NCI-H748 (cell line): ENCODE data around the gene SGTA.

Experiments used
- DNase-seq: peaks from one replicate; lab custom pipeline; 2025; ENCODE audit not compliant: unreplicated experiment; lab: John Stamatoyannopoulos, UW

Gene SGTA

GRCh38 chr19:2728783-2729387 is 54.2 kb downstream of the SGTA start:
- DNase-seq, result no peak

DNA sequence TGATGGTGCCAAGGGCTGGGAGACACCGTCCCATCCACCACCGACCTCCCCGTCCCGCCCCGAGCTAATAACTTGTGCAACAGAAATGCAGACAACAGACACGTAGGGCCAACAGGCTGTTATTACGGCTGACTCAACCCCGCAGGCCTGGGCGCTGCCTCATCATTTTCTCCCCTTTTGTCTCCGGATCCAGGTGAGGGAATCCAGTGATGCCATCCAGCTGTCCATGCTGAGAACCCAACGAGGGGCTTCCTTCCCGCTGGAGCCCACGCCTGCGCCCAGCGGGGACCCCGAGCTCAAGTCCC is 55.5 kb downstream of the SGTA start:
- no peak for DNase-seq

GRCh38 chr19:2726904-2727639 is 56.0 kb downstream of the SGTA start:
- peak; percentile 17 for DNase-seq

DNA sequence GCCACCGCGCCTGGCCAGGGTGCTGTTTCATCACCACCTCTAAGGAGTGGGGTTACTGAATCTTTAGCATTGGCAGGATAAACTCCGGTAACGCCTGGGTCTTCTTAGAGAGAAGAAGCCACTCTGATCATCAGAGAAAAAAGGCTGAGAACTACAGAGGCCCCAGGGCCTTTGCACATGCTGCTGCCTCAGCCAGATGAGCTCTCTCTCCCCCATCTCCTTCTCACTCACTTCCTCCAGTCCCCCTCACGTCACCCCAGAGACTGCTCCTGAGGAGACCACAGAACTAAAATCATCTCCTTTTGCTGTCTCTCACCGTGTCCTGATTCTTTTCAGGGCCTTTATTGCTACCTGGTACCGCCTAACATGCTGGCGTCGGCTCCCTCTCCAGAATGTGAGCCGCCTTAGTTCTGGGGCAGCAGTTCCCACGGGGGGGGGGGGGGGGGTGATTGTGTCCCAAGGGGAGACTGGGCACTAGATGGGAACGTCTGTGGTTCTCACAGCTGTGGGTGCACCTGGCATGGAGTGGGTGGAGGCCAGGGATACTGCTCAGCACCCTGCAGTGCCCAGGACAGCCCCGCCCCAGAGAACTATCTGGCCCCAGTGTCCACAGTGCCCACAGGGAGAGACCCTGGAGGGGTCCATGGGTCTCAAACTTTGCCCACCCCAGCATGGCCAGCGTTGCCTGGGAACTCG is 56.8 kb downstream of the SGTA start:
- no peak for DNase-seq

- no peak for DNase-seq
These were observed 58.9 kb downstream of the SGTA start for GRCh38 chr19:2724148-2724557.

DNA sequence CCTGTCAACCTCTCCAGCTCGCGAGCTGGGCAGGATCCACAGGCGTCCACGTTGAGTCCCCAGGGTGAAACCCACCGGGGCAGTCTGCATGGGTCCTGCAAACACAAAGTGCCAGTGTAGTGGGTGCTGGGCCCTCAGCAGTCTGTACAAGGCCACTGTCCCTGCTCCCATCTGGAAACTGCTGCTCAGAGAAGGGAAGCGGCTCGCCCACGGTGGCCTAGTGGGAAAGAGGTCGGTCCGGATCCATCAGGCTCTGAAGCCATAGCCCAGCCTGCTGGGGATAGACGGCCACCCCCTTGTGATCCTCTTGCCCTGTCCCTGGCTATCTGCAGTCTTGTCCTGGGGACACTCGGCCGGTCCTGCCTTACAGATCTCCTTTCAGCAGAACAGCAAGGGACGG is 59.3 kb downstream of the SGTA start:
- DNase-seq, result no peak

DNA sequence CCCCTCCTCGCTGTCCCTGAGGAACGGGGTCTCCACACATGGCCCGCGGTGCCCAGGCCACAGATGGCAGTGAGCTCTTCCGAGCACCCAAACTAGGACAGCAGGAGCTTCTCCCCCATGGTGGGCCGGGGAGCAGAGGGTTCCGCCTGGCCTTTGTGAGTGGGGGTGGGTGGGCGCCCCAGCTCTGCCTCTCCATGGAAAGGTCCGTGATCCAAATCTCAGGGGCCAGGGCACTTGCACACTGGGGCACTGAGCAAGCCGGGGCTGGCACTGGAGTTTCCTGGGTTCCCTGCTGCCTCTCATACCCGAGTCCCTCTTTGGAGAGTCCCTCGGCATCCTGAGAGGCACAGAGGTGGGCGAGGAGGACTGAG is 59.7 kb downstream of the SGTA start:
- DNase-seq, result no peak

GRCh38 chr19:2722541-2723344 is 60.3 kb downstream of the SGTA start:
- no peak for DNase-seq

- no peak for DNase-seq
These were observed 61.2 kb downstream of the SGTA start for GRCh38 chr19:2721570-2722540.

DNA sequence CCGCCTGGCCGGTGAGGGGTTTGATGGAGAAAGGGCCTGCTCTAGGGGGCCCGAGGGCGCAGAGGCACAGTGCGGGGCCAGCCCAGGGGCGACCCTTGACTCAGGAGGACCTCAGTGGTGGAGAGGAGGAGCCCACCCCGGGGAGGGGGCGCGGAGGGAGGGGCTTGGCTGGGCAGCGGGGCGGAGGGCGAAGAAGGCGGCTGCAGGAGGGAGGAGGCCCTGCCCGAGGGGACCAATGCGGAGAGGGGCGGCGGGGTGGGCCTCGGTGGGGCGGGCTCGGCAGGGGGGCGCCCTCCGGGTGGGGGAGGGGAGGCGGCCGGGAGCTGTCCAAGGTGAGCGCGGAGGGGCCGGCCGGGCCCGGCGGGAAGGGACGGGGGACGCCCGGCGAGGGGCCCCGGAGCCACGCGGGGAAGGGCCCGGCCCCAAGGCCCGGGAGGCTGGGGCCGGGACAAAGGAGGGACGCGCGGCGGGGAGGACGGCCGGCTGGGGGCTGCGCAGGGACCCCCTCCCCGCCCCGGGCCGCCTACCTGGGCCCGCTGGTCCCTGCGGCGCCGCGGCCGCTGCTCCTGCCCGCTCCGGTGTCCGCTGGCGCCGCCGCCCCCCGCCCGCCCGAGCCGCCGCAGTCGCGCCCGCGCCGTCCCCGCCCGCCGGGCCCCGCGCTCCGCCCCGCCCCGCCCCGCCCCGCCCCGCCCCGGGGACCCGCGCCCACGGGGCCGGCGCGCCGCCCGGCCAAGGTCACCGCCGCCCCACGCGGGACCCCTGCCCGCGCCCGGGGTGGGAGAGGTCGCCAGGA is 62.1 kb downstream of the SGTA start, which contains the start of gene DIRAS1:
TSS of gene DIRAS1 (minus strand) at position 596 of the 793 bp plus-strand sequence. CDS start 3,566 bp downstream, outside the sequence.
- DNase-seq, result peak; percentile 26

DNA sequence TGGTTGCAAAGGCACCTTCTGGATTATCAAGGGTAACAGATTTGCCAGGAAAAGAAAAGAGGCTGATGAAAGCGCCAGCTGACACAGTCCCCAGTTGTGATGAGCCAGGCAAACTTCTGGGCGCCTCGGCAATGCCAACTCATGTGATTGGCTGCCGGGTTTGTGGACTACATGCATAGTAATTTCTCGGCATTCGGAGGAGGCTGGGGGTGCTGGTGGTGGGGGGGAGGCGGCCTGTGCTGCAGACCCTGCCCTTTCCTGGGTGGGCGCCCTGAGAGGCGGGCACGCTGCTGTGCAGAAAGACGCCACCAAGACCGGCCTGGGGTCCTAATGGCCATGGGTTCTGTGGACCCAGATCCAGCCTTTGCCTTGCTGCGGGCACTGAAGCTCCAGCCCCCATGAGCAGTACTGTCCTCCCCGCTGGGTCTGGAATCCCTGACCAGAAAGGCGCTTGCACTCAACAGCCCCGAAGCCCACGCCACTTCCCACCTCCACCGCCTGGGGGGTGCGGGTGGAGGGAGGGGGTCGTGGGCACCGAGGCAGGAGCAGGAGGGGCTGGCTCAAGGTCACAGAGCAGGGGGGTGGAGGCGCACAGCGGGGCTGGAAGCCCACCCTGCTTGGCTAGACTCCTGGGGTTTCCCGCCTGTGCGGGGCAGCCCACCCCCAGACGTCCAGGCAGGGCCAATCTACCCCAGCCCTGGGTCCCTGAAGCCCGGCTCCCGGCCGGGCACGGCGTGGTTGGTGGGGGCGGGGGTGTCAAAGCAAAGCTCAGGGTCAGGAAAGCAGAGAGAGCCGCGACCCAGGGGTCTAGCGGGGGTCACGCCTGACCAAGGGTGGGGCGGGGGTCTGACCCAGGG is 62.9 kb downstream of the SGTA start:
- DNase-seq, result no peak

- DNase-seq, result no peak
These were observed 63.8 kb downstream of the SGTA start for GRCh38 chr19:2719232-2719735.

GRCh38 chr19:2717638-2718541 is 65.2 kb downstream of the SGTA start:
- DNase-seq, result no peak

DNA sequence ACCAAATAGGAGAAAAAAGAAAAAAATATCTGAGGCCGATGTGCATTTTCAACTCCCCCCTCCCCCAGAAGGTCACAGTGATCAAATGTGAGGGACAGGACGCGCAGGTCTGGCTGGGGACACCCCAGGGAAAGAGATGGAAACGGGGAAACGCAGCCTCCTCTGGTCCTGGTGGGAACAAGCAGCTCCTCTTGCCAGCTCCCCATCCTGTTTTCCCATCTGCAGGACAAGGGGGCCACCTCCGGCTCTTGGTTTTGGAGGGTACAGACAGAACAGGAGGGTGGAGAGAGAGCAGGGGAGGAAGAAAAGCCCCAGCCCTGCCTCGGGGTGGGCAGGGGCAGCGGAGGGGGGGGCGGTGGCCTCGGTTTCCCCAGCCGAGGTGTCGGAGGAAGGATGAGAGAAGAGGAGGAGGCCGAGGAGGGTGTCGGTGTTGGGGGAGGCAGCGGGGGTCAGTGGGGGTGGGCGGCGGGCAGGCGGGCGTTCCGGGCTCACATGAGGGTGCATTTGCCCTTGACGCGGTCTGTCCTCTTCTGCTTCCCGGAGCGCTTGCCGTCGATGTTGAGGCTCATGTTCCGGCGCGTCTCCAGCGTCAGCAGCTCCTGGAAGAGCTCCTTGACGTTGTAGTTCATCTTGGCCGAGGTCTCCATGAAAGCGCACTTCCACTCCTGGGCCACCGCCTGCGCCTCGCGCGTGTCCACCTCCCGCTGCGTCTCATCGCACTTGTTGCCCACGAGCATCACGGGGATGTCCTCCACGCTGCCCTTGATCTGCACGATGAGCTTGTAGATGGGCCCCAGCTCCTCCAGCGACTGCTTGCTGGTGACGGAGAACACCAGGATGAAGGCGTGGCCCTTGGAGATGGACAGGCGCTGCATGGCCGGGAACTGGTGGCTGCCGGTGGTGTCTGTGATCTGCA is 66.1 kb downstream of the SGTA start:
- DNase-seq, result no peak

DNA sequence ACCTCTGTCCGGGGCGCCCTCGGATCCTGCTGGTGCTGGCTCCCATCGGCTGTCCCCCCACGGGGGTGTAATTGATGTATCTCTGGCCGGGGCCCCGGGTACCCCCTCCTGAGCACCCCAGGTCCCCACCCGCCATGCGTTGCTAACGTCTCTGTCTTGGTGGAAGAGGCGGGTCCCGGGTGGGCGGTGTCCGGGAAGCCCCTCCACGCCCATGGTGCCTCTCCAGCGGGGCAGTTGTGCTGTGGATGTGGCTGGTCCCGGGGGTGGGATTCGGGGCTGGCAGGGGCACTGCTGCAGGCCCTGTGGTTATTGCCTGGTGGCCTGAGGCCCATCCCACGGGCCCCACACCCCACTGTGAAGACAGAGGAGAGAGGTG is 66.8 kb downstream of the SGTA start:
- DNase-seq, result no peak

DNA sequence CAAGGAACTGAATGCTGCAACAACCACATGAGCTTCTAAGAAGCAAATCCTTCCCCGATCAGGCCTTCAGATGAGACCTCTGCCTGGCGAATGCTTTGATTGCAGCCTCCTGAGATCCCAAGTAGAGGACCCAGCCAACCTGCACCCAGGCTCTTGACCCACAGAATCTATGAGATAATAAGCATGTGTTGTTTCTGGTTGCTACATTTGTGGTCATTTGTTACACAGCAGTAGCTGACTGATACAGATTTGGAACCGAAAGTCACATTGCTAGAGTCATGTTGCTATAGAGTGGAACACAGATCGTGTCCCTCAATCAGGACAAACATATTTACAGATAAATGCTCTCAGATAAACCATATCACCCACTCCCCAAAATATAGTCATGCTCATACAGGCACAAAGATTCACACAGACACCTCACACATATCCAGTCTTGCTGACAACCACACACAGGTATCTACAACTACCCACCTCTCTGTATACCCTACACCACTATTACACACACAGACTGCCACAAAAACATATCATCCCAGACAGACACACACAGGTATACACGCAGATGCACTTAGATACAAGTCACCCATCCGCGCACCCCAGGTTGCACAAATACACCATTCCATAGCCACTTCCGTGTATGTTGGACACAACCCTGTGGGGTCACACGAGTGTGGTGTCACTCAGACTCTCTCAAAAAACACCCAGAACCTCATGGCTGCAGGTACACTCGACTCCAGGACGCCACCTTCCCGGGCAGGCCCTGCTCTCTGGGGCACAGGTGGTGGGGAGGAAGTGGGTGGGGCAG is 67.4 kb downstream of the SGTA start:
- DNase-seq, result no peak
